Lower lobe of right lung (tissue), 2 donors: Measurements from ENCODE around the gene KASH5. TPM values are rescaled to one million over a fixed set of nuclear protein-coding genes. Genes with fewer than 3 reads are reported as not detected.
A peak's percentile ranks its signal among the peaks of the same experiment; 100 is the strongest.

Experiments
- ATAC-seq, 2 donors: fragments of 200-7000 bp; cut with Tn5 transposase; one replicate each; pipeline ENCODE4 v1.9.1; 2020 to 2022; ENCODE audit warnings: mild to moderate bottlenecking in 2 of 2, moderate library complexity in 2 of 2
- DNase-seq: peaks from one replicate; pipeline ENCODE4 v3.0.0-alpha.2; 2020
- H3K27ac ChIP-seq: fragments of 200-600 bp; one replicate; pipeline ENCODE4 v1.8.0; 2022
- H3K27me3 ChIP-seq: fragments of 200-600 bp; one replicate; pipeline ENCODE4 v1.8.0; 2022; ENCODE audit warnings: low read depth
- H3K36me3 ChIP-seq: fragments of 200-600 bp; one replicate; pipeline ENCODE4 v1.8.0; 2022; ENCODE audit warnings: mild to moderate bottlenecking
- H3K4me1 ChIP-seq: fragments of 200-600 bp; one replicate; pipeline ENCODE4 v1.8.0; 2022
- H3K4me3 ChIP-seq: fragments of 200-600 bp; one replicate; pipeline ENCODE4 v1.8.0; 2022; ENCODE audit warnings: mild to moderate bottlenecking
- H3K9me3 ChIP-seq: fragments of 200-600 bp; one replicate; pipeline ENCODE4 v1.8.0; 2022
- CTCF ChIP-seq: fragments of 200-600 bp; IDR thresholded peaks from one replicate; pipeline ENCODE4 v1.8.0; 2022; ENCODE audit warnings: antibody characterized with exemption, mild to moderate bottlenecking
- intact Hi-C: fragments of 100-400 bp; cut with DNase I; formaldehyde crosslinking; loops from one replicate; pipeline ENCODE4 v1.11.0; 2022
- total RNA-seq: library from RNA; stranded (reverse); fragmentation: NEBNext Ultra II Directional; extraction: Animal tissue kit (Norgen Biotek cat#: 25700); gene quantifications from one replicate; pipeline ENCODE4 v1.2.1, GENCODE V29; 2021
- donor health status: DM: no; HTN: yes; CAD: no; lungs with severe emphysema.

Gene KASH5
- total RNA-seq, 1 donor from 2014 or later: 3.1 TPM

GRCh38 chr19:49440439-49441209 lies 52.6 kb downstream of the KASH5 start:
- Histone ChIP-seq H3K27ac (no peak overlapping the region), H3K9me3 (no peaks in the 10 kb centered on the region), H3K4me1 (peaks cover 7% of the 10 kb centered on the region), H3K36me3 (no peaks in the 10 kb centered on the region), H3K4me3 (peak overlapping the region; percentile 29), H3K27me3 (peaks cover 58% of the 10 kb centered on the region)
- TF ChIP-seq CTCF: no peak
- intact Hi-C loops: loop anchor here (10.0 kb wide), 1 partner anchor 46 kb away; no protein-coding TSS in a partner anchor
- DNase-seq: no peak
- ATAC-seq: no peak

GRCh38 chr19:49441210-49441959 lies 53.3 kb downstream of the KASH5 start, which contains the start of gene SLC17A7:
SLC17A7 (minus strand) TSS chr19:49441527; CDS start chr19:49441379, 148 bp downstream.
- H3K4me1 ChIP-seq: peaks cover 7% of the 10 kb centered on the region
- no peak within 1 kb of the TSS for H3K27ac ChIP-seq
- DNase-seq (no peak), ATAC-seq (no peak)
- no peaks in the 10 kb centered on the region for H3K9me3 ChIP-seq
- H3K4me3 ChIP-seq: peak within 1 kb of the TSS; percentile 86
- peaks cover 3% of the 10 kb centered on the region for H3K36me3 ChIP-seq
- intact Hi-C loops: loop anchor here (10.0 kb wide), 1 partner anchor 47 kb away; no protein-coding TSS in a partner anchor
- no peak for TF ChIP-seq CTCF
- peaks cover 51% of the 10 kb centered on the region for H3K27me3 ChIP-seq

- intact Hi-C loops: loop anchor here (10.0 kb wide), 1 partner anchor 47 kb away; no protein-coding TSS in a partner anchor
- H3K27me3 ChIP-seq: peaks cover 45% of the 10 kb centered on the region
- DNase-seq (no peak), ATAC-seq (no peak)
- no peak overlapping the region for H3K27ac ChIP-seq
- no peaks in the 10 kb centered on the region for H3K9me3 ChIP-seq
- peaks cover 7% of the 10 kb centered on the region for H3K4me1 ChIP-seq
- no peak for TF ChIP-seq CTCF
- peaks cover 9% of the 10 kb centered on the region for H3K36me3 ChIP-seq
- H3K4me3 ChIP-seq: no peak overlapping the region
Observed at GRCh38 chr19:49441960-49442350, 53.9 kb downstream of the KASH5 start.

- Histone ChIP-seq H3K36me3 (peaks cover 13% of the 10 kb centered on the region), H3K4me1 (peaks cover 7% of the 10 kb centered on the region), H3K27me3 (peaks cover 41% of the 10 kb centered on the region), H3K4me3 (peak overlapping the region; percentile 86), H3K27ac (no peak overlapping the region), H3K9me3 (no peaks in the 10 kb centered on the region)
- no peak for ATAC-seq
- intact Hi-C loops: loop anchor here (10.0 kb wide), 1 partner anchor 48 kb away; no protein-coding TSS in a partner anchor
- no peak for DNase-seq
- no peak for TF ChIP-seq CTCF
Observed at GRCh38 chr19:49442354-49442753, 54.3 kb downstream of the KASH5 start.

- DNase-seq (peak; percentile 96), ATAC-seq (peak; percentile 85 to 87)
- Histone ChIP-seq H3K36me3 (peaks cover 13% of the 10 kb centered on the region), H3K4me3 (peak overlapping the region; percentile 86), H3K27me3 (peaks cover 40% of the 10 kb centered on the region), H3K9me3 (no peaks in the 10 kb centered on the region), H3K27ac (peak overlapping the region; percentile 72), H3K4me1 (peaks cover 7% of the 10 kb centered on the region)
- intact Hi-C loops: loop anchor here (10.0 kb wide), 1 partner anchor 48 kb away; no protein-coding TSS in a partner anchor
- no peak for TF ChIP-seq CTCF
Observed at GRCh38 chr19:49442771-49443365, 54.8 kb downstream of the KASH5 start.
